IPS-18c (cell line): ENCODE results near the gene GRIK4.
"Not testable (repeated sequence)": the region's sequence is repeated elsewhere in the genome, so short reads cannot be mapped to it uniquely, and the experiment has no call there.

Experiments used
- H3K4me3 ChIP-seq: 2 replicates; pipeline ENCODE4 v1.7.0; 2013; ENCODE audit warnings: low read depth, mild to moderate bottlenecking, low read length, moderate library complexity; ENCODE audit not compliant: insufficient read depth
- H3K9me3 ChIP-seq: one replicate; pipeline ENCODE4 v1.6.1; 2013; ENCODE audit warnings: mild to moderate bottlenecking, low read length, moderate library complexity; ENCODE audit not compliant: control insufficient read depth, insufficient read depth

The GRIK4 gene

DNA sequence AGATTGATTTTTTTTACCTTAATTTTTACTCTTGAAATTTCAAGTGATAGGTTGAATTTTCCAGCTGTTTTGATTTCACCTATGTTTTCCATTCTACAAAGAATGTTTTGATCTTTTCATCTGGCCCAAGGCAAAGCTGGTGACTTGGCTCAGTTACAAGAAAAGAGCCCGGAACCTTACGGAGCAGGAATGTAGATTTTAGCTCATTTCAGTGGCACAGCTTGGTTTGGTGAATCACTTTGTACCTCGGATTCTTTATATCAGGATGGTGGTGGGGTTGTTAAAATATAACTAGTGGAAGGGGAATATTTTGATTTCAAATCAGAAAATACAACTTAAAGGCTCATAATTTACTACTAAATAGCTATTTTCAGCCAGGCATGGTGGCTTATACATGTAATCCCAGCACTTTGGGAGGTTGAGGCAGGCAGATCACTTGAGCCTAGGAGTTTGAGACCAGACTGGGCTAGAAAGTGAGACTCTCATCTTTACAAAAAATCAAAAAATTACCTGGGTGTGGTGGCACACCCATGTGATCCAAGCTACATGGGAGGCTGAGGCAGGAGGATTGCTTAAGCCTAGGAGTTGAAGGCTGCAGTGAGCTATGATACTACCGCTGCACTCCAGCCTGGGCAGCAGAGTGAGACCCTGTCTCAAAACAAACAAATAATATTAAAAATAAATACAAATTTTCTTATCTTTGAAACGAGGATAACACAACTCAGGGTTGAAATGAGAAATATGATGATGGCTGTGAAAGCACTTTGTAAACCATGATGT, 9.4 kb upstream of the GRIK4 start:
- H3K9me3 ChIP-seq, result no peaks in the 10 kb centered on the region
- no peak overlapping the region for H3K4me3 ChIP-seq

DNA sequence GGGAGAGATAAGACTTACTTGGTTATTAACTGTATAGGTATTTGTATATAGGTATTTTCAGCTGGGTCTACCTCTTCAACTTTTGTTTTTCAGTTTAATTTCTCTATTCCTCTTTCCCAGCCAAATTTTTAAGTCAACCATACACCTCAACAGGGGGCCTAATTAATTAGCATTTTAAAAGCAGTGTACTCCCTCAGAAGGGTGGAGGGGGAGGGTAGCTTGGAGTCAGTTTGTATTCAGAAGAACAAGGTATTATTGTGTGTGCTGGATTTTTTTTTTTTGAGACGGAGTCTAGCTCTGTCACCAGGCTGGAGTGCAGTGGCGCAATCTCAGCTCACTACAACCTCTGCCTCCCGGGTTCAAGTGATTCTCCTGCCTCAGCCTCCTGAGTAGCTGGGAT, 8.0 kb upstream of the GRIK4 start:
- H3K4me3 ChIP-seq, H3K9me3 ChIP-seq: not testable (repeated sequence)

DNA sequence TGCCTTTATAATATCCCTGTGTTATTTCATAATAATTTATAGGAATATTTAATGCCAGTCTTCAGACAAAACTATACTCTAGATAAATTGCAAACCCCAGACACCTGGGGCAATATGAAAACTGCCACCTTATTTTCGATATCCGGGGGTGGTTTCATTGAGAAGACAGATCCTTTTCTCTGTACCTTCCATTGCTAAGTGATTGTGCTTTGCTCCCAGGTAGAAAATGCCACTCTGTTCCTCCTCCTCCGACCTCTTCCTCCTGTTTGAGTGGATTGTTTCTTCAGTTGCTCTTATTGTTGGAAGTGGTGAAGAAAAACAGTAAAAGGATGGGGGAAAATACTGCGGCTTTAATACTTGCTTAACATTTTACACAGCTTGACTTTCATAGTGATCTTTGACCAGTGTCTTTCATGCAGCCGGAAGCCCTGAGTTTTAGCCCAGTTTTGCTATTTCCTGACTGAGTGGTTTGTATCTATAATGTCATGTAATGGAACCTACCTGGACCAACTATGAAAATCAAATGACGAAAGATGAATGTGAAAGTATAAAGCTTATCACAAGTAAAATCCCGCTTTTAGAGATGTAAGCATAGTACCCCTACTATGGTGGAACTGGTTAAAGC, 5.6 kb upstream of the GRIK4 start:
- H3K4me3 ChIP-seq, result no peak overlapping the region
- H3K9me3 ChIP-seq, result no peaks in the 10 kb centered on the region

DNA sequence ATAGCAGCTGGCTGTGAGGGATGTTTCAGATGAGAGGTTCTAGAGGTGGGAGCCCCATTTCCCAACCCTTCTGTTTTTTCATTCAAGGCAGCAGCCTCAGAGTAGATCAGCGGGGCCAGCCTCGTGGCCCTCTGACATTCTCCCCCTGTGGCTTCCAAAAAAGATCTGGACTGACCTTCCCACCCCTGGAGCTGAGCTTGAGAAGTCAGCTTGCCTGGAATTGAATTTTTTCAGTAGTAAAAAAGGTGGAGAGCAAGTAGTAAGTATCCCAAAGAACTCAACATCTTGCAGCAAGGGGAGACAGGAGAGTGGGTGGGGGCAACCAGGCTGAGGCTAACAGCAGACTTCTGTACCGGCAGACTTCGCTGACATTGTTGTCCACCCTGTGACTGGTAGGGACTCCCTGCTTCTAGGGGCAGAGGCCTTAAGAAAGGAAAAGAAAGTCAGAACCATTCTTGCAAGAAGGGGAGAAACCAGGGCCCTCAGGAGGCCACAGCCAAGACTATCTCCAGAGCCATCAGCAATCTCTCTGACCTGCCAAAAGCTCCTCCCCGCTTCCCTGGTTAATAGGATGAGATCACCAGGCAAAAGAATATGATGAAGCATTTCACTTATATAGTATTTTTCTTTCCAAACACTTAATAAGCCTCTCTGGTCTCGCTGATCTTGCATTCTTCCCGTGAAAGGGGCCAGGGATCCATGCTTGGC, 2.0 kb upstream of the GRIK4 start:
- Histone ChIP-seq H3K9me3 (no peaks in the 10 kb centered on the region), H3K4me3 (no peak overlapping the region)

DNA sequence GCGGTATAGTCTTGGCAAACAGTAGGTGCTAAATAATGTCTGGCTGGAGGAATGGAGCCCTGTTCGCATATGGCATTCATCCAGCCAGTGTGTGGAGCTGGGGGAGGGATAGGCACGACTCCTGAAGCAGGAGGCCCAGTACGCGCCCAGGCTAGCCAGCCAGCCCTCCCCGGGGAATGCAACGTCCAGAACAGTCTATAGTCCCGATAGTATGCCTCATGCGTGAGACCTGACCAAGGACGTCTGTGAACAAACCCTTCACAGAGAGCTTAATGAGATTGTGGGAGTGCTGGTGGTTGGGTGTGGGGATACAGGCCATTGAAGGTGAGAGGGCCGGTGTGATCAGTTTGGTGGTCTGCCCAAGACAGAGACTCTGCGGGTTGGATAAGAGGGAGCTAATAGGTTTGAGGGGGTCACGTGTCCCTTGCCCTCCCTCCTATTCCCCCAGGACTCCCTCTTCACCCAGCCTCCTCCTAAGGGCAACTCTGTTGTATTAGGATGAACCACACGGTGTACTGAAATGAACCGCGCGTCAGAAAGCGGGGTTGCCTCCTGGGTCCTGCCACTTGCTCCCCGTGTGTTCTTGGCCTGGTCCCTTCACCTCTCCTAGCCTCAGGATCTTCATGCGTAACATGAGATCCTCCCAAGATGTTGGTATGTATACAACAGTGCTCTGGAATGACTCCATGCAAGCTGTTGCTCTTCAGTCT, 987 bp upstream of the GRIK4 start:
- H3K4me3 ChIP-seq, result no peak overlapping the region
- no peaks in the 10 kb centered on the region for H3K9me3 ChIP-seq

DNA sequence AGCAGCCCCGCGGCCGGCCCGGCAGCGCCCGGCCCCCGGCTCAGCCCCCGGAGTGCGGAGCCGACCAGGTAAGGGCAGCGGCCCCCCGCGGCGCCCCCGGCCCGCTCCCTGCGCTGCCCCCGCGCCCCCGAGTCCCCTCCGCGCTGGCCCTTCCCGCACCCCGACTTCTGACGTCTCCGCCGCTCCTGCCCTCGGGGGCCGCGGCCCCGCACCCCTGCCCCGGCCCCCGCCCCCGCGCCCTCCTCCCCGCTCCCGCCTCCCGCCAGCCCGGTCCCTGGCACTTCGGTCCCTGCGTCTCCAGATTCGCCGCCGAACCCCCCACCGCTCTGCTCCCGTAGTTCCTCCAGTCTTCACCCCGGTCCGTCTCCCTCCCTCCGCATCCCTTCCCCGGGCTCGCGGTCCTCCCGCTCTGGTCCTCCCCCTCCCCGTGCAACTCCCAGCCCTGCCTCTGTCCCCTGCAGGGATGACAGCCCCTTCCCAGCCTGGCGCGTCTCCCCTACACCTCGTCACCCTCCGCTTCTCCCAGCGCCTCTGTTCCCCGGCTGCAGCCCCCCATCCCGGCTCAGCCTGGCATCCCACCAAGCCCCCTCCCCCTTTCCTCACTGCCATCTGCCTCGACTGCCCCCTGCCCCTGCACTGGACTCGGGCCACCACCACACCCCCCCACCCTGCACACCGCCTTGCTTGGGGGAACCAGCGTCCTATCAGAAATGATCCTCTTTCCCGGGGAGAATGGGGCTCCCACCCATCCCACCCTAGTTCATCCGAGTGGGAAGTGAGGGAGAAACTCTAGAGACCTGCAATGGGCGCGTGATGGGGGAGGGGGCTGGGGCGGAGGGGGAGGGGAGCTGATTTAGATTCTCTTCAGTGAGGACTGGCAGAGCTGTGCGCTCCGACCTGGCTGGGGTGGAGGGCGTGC, 531 bp downstream of the GRIK4 start:
- H3K4me3 ChIP-seq, result peak overlapping the region; percentile 46; the same call in 1 of the 2 replicates

DNA sequence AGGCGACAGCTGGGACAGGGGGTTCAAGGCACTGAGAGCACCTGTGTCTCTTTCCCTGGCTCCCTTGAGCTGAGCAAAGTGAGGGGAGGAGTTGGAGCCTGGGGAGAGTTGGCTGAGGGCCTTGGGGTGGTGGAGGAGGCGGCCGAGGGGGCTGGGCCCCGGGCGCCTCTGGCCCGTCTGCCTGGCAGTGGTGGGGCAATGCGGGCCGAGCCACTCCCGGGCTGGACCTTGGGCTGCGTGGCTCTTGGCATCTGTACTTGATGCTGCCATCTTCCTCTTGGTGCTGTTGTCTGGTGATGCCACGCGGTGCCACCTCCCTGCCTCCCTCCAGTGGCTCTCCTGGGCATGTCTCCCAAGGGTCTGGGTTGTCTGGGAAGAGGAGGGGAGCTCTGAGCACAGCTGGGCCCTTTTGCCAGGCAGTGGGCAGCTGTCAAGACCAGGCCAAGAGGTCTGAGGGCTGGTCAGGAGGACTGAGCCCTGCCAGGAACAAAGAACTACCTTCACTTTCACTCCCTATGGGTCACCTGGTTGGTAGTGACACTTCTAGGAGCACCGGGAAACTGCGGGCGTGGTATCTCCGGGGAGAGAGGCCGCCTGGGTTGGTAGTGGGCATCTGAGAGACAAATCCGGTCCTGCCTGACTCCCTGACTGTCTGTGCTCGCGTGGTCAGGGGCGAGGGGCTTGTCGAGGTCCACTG, 1.3 kb downstream of the GRIK4 start:
- no peak overlapping the region for H3K4me3 ChIP-seq

More for the DNA sequence above, 531 bp downstream of the GRIK4 start:
- no peaks in the 10 kb centered on the region for H3K9me3 ChIP-seq

DNA sequence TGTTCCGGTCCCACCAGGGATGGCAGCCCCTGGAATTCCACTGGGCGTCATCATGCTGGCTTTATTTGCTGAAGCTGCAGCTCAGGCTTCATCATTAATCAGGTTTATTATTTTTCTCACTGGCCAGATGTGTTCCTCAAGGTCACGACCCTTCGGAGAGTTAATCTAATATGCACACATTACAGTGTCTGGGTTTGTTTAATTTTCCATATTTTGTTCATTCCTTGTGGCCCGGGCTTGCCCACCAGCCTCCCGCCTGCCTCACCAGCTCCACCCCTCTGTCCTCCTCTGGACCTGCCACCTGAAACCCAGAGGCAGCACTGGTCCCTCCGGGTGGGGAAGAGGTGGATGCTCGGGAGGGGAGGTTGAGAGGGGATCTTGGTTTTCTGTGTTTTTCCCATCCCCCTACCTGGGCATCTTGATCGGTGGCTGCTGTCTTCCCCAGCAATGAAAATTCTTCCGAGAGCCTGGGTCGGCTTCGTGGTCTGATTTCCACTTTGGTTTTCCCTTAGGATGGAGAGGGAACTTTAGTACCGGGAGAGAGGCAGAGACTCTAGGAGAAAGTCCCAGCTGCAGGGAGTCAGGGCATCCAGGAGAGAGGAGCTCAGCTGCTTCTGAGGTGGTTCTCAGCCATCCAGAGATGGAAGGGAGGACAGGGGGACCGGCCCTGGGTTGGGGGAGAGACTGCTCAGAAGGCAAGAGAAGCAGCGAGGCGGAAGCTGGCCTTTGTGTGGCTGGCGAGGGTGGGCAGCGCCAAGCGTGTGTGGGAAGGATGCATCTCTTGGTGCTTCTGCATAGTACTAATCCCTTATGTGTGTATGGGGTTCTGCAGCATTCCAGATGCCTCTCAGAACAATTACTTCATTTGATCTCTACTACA, 2.1 kb downstream of the GRIK4 start:
- Histone ChIP-seq H3K9me3 (no peaks in the 10 kb centered on the region), H3K4me3 (no peak overlapping the region)

More for the DNA sequence above, 1.3 kb downstream of the GRIK4 start:
- no peaks in the 10 kb centered on the region for H3K9me3 ChIP-seq

DNA sequence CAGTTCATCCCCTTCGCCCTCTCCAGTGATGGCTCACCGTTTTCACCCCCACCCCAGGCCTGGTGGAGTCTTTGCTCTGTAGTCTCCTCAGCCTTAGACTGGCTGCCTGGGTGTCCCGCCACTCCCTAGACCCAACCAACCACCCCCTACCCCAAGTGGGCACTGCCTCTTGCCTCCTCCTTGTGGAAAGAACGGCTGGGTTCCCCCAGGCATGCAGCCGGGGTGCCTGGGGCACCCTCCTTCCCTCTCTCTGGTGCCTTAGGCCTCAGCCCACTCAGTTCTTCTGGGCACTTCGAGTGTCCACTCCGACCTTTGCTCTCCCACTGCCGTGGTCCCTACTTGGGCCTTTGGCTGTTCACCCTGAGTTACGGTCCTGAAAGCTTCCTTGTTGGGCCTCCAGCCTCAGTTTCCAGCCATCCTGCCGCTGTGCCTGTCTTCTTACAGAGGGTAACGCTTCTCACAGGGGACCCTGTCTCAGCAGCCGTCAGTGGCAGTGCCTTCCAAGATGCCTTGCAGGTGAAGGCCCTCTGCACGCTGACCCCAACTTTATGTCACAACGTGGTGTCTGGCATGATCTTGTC, 3.1 kb downstream of the GRIK4 start:
- no peaks in the 10 kb centered on the region for H3K9me3 ChIP-seq

DNA sequence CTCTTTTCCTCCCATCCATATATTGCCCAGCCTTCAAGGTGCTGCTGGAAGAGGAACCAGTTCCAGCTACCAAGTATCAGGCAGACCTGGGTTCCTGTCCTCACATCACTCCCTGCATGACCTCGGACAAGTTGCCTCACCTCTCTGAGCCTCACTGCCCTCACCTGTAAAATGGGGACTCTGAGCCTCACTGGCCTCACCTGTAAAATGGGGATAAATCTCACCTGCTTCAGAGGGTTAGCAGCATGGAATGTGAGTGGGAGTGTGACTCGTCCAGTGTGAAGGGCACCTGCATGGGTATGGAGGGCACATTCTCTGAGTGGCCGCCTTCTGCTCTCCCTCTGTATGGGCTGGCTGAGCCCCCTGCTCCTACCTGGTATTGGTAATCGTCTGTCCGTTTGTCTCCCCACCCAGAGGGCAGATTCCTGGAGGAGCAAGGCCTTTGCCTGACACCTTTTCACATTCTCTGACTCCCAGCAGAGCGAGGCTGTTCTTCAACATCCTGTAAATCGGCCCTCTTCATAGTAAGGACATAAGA, 3.7 kb downstream of the GRIK4 start:
- H3K4me3 ChIP-seq, result no peak overlapping the region
- no peaks in the 10 kb centered on the region for H3K9me3 ChIP-seq

More for the DNA sequence above, 3.1 kb downstream of the GRIK4 start:
- H3K4me3 ChIP-seq, result no peak overlapping the region

DNA sequence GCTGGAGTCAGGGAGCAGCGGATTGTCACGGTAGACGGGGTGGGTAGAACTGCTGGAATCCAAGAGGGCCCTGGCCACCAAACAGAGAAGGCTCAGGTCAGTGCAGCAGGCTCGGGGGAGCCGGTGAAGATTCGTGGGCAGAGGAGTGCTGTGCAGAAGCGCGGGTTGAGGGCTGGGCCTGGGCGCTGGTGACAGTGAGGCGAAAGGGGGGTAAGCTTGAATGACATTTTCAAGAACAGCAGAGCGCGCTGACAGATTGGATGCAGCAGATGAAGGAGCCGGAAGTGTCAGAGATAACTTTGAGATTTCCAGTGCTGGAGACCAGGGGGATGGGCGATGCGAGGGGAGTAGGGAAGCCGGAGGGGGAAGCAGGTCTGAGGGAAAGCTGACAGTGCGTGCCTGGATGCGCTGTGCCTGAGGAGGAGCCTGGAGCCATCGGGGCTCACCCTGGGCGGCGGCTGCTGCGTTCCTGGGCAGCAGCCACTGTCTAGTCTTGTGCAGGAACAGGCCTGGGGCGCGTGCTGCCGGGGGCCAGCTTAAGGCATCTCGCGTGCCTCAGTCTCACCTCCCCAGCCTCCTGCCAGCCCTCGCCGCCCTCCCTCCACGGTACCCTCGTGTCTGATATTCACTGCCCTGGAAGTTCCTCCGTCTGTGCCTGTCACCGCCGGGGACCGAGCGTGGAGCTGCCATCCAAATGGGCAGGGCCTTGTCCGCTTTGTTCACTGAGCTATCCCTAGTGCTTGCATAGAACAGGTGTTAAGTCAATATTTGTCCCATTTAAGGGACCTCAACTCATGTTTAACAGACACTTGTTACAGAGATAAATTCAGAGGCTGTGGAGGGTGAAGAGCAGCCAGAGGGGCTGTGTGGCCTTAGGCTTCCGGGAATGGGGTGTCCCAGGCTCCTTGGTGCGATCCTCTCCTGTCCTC, 5.2 kb downstream of the GRIK4 start:
- H3K4me3 ChIP-seq, result no peak overlapping the region
- H3K9me3 ChIP-seq, result no peaks in the 10 kb centered on the region

DNA sequence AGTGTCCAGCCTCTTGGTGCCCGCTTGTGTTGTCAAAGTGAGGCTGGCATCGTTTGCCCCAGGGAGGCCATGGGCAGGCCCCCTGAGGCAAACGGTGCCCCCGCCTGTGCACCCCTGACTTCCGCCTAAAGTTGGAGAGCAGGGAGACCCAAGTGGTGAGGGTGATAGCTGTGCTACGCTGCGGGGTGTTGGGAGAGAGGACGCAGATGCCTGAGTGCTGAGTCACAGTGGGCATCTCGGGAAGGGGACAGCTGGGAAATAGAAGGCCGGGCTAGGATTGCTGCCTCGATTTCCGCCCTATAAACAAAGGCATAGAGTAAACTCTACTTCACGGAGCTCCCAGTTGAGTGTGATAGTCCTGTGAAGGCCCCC, 5.8 kb downstream of the GRIK4 start:
- H3K9me3 ChIP-seq, result no peaks in the 10 kb centered on the region
- H3K4me3 ChIP-seq, result no peak overlapping the region

DNA sequence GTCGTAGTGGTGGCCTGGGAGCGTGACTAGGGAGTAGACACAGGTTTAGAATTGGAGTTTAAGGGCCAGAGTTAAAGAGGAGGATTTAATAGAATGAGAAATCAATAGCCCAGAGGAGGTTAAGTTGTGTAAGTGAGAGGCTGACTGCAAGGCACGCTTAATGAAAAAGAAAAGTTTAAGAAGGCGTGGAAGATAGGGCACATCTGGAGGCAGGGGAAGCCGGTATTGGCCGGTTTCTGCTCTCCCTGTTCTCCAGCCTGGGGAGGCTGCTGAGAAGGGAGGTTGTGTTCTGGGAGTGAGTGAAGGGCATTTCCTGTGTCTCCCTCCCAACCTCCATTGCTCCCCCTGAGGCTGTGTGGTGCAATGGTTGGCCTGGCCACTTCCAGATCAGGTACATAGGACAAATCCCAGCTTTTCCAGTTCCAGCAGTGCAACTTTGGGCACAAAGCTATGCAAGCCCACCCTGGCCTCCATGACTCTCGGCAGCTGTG, 6.3 kb downstream of the GRIK4 start:
- Histone ChIP-seq H3K4me3 (no peak overlapping the region), H3K9me3 (no peaks in the 10 kb centered on the region)

DNA sequence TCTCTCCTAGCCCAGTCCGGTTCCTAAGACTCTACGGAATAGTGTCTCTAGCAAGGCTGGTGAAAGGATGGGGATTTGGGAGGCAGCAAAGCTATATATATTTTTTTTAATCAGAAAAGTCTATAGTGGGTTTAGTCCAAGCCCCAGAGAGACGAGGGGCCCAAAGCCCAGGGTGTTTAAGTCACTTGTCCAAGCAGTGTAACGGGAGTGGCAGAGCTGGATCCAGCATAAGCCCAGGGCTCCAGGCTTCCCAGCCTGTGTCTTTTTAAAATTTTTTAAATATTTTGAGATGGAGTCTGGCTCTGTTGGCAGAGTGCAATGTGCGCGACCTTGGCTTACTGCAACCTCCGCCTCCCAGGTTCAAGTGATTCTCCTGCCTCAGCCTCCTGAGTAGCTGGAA, 6.8 kb downstream of the GRIK4 start:
- Histone ChIP-seq H3K4me3 (no peak overlapping the region), H3K9me3 (no peaks in the 10 kb centered on the region)
